Gastrocnemius medialis (tissue), 4 donors: Measurements from ENCODE around the gene PABPN1L.

Experiments used
- CTCF ChIP-seq, 5 experiments: fragments of 450-650 bp in 3 of 5; fragments of 200-600 bp in 2 of 5; sonication (generic) in 2 of 5; IDR thresholded peaks in 4 of 5; conservative IDR thresholded peaks in 1 of 5; 1 replicate in 4 of 5; 2 replicates in 1 of 5; pipeline ENCODE4 v1.5.1; 2016 to 2019; ENCODE audit warnings: antibody characterized with exemption in 5 of 5, mild to moderate bottlenecking in 3 of 5, moderate library complexity in 3 of 5
- POLR2A ChIP-seq, 2 donors: fragments of 450-650 bp; IDR thresholded peaks; one replicate each; pipeline ENCODE4 v1.6.1; 2017; ENCODE audit warnings: antibody characterized with exemption in 2 of 2, mild to moderate bottlenecking in 2 of 2, moderate library complexity in 2 of 2

GRCh38 chr16:88903267-88903666, 36.8 kb upstream of the PABPN1L start:
- TF ChIP-seq CTCF (IDR thresholded peaks at IDR 0.05 in 4 of 5, conservative IDR thresholded peaks at IDR 0.05 in 1 of 5): no peak
- TF ChIP-seq POLR2A (IDR thresholded peaks at IDR 0.05): peak in 1 of 2 donors; percentile 66
